GM21529 (cell line): Measurements from ENCODE around the gene OXCT1.
"Not testable (repeated sequence)": the region's sequence is repeated elsewhere in the genome, so short reads cannot be mapped to it uniquely, and the experiment has no call there.

Experiments used
- ATAC-seq: cut with Tn5 transposase; IDR thresholded peaks from one replicate; pipeline ENCODE4 v1.9.1; 2021; ENCODE audit not compliant: unreplicated experiment

The OXCT1 gene

DNA sequence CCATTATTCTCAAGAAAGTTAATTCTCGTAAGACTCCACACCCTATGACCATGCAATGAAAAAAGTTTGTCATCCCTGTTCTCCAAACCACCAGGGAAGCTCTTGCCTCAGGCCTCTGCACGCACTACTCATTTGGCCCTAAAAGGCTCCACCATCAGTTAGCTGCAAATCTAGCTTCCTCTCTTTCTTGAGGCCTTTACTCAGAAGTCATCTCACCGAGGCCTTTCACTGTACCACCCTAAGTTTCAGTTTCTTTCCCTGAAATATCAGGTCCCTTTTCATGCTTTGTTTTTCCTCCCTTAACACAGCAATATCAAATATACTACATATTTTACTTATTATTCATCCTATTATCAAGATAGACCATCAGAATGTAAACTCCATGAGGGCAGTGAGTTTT is 39.1 kb downstream of the OXCT1 start:
- ATAC-seq = peak; percentile 63

- ATAC-seq = no peak
Measured at GRCh38 chr5:41827792-41828191, 42.4 kb downstream of the OXCT1 start.

DNA sequence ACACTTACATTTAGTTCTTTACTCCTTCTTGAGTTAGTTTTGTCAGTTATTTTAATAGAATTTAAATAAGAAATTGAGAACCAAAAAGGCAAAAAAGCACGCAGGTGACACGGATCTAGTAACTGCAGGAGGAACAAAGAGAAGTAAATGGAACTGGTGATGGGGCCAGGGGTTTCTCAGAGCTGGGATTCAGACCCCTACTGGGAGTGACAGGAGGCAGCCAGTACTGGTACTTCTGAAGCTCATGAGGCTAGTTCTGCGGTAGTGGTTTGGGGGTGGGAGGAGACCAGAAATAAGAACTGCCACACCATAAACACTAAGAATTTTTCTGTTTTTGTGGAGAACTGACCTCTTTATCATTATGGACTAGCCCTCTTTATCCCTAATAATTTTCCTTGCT is 48.2 kb downstream of the OXCT1 start:
- no peak for ATAC-seq

- no peak for ATAC-seq
Measured at GRCh38 chr5:41821051-41821450, 49.2 kb downstream of the OXCT1 start.

DNA sequence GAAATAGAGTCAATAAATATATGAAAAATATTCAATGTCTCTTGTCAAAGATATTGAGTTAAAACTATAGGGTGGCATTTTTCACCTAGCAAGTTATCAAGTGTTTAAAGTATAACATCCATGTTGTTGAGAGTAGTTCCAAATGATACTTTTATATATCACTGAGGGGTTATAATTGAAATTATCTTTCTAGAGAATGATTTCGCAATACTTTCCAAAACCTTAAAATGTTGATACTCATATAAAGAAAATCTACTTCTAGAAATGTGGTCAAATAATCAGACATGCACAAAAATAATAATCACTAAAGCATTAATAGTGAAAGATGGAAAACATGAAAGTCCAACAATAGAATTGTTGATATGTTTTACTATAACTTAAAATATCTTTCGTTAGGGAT is 50.1 kb downstream of the OXCT1 start:
- ATAC-seq = no peak

DNA sequence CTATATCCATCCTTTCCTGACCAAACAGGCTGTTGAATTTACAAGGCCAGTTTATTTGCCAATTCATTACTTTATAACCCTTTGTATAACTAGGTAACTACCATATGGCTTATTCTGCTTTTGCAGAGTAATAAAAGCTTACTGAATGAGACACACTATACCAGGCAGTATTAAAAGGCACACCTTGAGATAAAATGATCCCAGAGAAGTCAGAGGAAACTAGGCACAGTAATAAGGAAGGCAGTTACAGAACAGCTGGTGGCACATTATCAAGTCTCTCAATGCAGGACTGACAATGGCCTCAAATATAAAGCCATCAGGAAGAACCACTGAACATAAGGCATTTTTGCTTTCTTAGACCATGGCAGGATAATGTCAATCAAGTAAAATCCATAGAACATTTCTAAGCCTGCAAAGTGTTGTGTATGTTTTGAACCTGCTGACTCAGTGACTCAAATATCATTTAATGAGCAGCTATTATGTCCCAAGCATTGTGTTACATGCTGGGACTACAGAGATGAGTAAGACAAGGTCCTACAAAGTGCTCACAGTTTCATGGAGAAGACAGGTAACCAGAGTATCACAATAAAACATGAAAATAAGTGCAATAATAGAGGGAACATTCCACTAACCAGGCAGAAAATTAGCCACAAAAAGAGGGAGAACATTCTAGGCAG is 52.5 kb downstream of the OXCT1 start:
- no peak for ATAC-seq

- ATAC-seq = no peak
Measured at GRCh38 chr5:41815663-41816229, 54.5 kb downstream of the OXCT1 start.

- ATAC-seq = no peak
Measured at GRCh38 chr5:41815261-41815660, 55.0 kb downstream of the OXCT1 start.

DNA sequence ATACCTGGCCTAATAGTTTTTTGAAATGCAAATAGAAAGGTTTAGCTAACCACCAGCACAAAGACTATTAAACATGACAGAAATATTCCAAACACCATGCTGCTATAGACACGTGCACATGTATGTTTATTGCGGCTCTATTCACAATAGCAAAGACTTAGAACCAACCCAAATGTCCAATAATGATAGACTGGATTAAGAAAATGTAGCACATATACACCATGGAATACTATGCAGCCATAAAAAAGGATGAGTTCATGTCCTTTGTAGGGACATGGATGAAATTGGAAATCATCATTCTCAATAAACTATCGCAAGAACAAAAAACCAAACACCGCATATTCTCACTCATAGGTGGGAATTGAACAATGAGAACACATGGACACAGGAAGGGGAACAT is 55.9 kb downstream of the OXCT1 start:
- not testable (repeated sequence) for ATAC-seq

DNA sequence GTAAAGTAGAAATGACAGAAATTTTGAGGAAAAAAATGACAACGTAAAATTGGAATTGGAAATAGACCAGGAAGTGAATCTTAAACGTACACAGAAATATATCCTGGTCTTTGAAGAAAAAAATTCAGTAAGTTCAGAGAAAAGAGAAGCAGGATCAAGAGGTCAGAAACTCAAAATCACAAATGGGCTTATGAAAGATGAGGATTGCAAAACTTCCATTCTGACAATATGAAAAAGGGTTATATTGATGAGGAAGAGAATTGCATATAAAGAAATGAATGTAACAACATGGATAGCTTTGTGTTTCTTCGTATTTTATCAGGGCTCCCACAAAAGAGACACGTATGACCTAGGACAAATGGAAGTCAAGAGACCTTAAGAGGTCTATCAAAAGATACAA is 58.1 kb downstream of the OXCT1 start:
- no peak for ATAC-seq

DNA sequence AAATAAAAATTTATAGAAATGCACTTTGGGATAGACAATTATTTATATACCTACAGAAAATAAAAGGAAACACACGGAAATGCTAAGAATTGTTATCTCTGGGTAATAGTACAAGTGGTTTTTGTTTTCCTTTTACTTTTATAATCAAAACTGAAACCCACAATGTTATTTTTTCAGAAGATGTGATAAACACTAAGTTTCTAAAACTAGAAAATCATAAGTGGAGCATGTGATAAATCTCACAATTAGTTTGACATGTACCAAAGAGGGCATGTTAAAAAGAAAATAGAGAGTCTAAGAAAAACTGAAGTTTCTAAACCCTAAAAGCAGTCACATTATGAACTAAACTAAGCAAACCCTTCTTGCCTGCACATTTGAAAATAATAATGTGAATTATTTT is 61.1 kb downstream of the OXCT1 start:
- ATAC-seq = peak; percentile 61

DNA sequence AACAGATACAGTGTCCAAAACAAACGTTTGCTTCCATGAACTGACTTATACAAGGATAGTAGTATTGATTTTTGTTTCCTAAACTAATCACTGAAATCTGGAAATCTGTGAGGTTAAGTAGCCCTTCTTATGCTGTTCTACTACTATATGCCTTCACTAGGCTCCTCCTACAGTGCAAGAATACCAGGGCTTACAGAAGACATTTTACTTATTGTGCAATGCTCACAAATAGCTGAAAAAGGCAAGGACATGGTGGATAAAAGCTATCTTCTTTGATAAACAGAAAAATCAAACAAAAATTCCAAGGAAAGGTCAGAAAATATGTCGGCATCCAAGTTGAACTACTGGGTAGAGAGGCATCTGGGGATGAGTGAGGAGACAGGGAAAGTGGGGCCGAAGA is 61.9 kb downstream of the OXCT1 start:
- no peak for ATAC-seq

DNA sequence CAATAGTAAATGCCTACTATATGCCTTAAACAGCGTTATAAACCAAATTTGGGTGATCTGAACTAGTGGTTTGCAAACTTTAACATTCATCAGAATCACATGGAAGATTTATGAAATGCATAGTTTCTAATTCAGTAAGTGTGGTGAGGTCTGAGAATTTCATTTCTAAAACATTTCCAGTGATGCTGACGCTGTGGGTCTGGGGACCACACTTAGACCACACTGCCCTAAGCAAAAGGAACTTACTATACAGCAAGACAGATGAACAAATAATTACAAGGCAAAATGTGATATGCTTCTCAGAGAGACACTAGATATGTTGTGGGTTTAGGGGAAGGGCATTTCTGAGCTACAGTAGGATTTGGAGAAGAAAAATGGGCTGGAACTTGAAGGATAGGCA is 72.6 kb downstream of the OXCT1 start:
- no peak for ATAC-seq

- ATAC-seq = no peak
Measured at GRCh38 chr5:41796061-41796460, 74.2 kb downstream of the OXCT1 start.

GRCh38 chr5:41795125-41795524 is 75.1 kb downstream of the OXCT1 start:
- no peak for ATAC-seq

- no peak for ATAC-seq
Measured at GRCh38 chr5:41794471-41794870, 75.8 kb downstream of the OXCT1 start.

GRCh38 chr5:41793141-41793770 is 77.0 kb downstream of the OXCT1 start:
- no peak for ATAC-seq

GRCh38 chr5:41790038-41790776 is 80.0 kb downstream of the OXCT1 start:
- ATAC-seq = no peak

DNA sequence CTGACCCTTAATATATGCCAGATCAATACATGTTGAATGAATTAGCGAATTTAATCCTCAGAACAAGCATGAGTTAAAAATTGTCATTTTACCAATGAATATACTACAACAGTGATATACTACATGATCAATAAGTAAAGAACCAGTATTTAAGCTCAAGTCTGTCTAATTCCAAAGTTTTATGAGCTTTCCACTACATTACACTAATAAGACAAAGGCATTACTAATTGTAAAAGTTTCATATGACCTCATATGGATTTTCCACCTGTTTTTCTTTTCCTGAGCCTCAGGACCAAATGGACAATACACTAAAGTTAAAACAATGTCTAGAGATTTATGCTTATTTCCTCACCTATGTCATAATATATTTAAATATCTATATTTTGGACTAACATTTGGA is 80.8 kb downstream of the OXCT1 start:
- no peak for ATAC-seq

GRCh38 chr5:41788941-41789368 is 81.3 kb downstream of the OXCT1 start:
- ATAC-seq = no peak

DNA sequence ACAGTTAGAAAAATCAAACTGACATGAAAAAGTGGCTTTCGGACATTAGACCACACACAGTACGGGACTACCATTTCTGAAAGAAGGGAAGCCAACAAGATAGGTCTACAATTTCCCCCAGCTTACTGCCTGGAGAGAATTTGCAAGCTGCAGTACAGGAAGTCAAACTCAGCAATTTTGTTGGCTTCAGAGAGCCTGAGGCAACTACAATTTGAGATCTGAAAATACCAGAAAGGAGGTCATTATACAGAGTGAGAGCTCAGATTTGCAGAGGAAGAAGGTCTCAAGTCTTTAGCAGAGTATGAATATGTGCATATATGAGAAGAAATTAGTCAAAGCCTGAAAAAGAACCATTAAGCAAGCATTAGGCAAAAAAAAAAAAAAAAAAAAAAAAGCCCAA is 83.0 kb downstream of the OXCT1 start:
- ATAC-seq = peak; percentile 57

DNA sequence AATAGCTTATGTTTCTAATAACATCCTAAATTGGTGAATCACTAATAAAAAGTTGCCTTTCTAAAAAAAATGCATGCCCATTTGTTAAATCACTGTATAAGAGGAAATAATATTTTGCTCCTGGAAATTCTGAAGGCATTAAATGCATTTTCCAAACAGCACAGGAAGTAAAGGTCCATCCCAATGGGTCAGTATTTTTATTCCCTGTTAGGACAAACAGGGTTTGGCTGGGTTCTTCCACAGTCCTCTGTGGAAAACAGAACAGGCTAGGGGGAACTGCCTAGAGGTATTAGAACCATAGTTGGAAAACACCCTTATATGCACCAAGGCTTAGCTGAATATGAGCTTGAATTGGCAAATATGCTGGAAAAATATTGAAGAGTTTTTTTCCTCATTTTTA is 85.2 kb downstream of the OXCT1 start:
- no peak for ATAC-seq
